SK-N-SH (cell line): Measurements from ENCODE around the gene NCAPD3. TPM values are rescaled to one million over a fixed set of nuclear protein-coding genes. Genes with fewer than 3 reads are reported as not detected.
A peak's percentile ranks its signal among the peaks of the same experiment; 100 is the strongest.

ENCODE experiments used
- CTCF ChIA-PET: fragments of 300-600, 350-600 bp; formaldehyde crosslinking; extraction: SDS; loops from one replicate; lab custom pipeline; 2021; lab: Yijun Ruan, JAX
- POLR2A ChIA-PET: fragments of 350-600 bp; sonication (Branson Sonifier 250); formaldehyde crosslinking; extraction: SDS; loops from one replicate; lab custom pipeline; 2020; ENCODE audit warnings: antibody characterized with exemption, inconsistent platforms; lab: Yijun Ruan, JAX
- DNase-seq: peaks from one replicate; pipeline ENCODE4 v3.0.0; 2012
- H2AFZ ChIP-seq: fragments of 200-600 bp; sonication (generic); 2 replicates; pipeline ENCODE4 v1.8.1; 2016; ENCODE audit warnings: antibody characterized with exemption, mild to moderate bottlenecking, low read depth
- H3F3A ChIP-seq: fragments of 200-600 bp; sonication (generic); replicated peaks from 2 replicates; pipeline ENCODE3; 2016; ENCODE audit warnings: antibody characterized with exemption, mild to moderate bottlenecking; ENCODE audit not compliant: insufficient read depth
- H3K27ac ChIP-seq, 2 experiments: fragments of 200-500 bp in 1 of 2; fragments of 200-600 bp in 1 of 2; sonication (Bioruptor generic) in 1 of 2; sonication (generic), shearing (Covaris generic) in 1 of 2; 2 replicates each; pipeline versions ENCODE4 v1.5.1 to v1.6.1; 2014 to 2016; ENCODE audit warnings: low read depth in 2 of 2, inconsistent platforms in 1 of 2, low read length in 1 of 2, mild to moderate bottlenecking in 1 of 2, mixed read lengths in 1 of 2
- H3K27me3 ChIP-seq: fragments of 200-600 bp; sonication (generic), shearing (Covaris generic); 2 replicates; pipeline ENCODE4 v1.6.1; 2016; ENCODE audit warnings: mixed run types; ENCODE audit not compliant: insufficient read depth
- H3K36me3 ChIP-seq, 2 experiments: fragments of 200-500 bp in 1 of 2; fragments of 200-600 bp in 1 of 2; sonication (Bioruptor generic) in 1 of 2; sonication (generic) in 1 of 2; replicated peaks in 1 of 2; 2 replicates each; pipeline versions ENCODE3 to v1.5.1; 2014 to 2016; ENCODE audit warnings: low read length in 1 of 2, mild to moderate bottlenecking in 1 of 2; ENCODE audit not compliant: insufficient read depth in 2 of 2, control insufficient read depth in 1 of 2
- H3K4me1 ChIP-seq, 2 experiments: fragments of 200-500 bp in 1 of 2; fragments of 200-600 bp in 1 of 2; sonication (Bioruptor generic) in 1 of 2; sonication (generic), shearing (Covaris generic) in 1 of 2; 2 replicates each; pipeline versions ENCODE4 v1.5.1 to v1.6.1; 2014 to 2016; ENCODE audit warnings: low read depth in 1 of 2, low read length in 1 of 2, mixed run types in 1 of 2; ENCODE audit not compliant: insufficient read depth in 2 of 2, control insufficient read depth in 1 of 2
- H3K4me2 ChIP-seq: fragments of 200-600 bp; sonication (generic), shearing (Covaris generic); 2 replicates; pipeline ENCODE4 v1.6.1; 2017; ENCODE audit warnings: mixed run types
- H3K4me3 ChIP-seq, 2 experiments: fragments of 200-500 bp in 1 of 2; fragments of 200-600 bp in 1 of 2; sonication (Bioruptor generic) in 1 of 2; sonication (generic), shearing (Covaris generic) in 1 of 2; 2 replicates each; pipeline versions ENCODE4 v1.5.1 to v1.8.1; 2014 to 2016; ENCODE audit warnings: low read depth in 2 of 2, inconsistent platforms in 1 of 2, low read length in 1 of 2, mild to moderate bottlenecking in 1 of 2, mixed read lengths in 1 of 2, moderate library complexity in 1 of 2
- H3K79me2 ChIP-seq: fragments of 200-600 bp; sonication (generic); 2 replicates; pipeline ENCODE4 v1.8.1; 2017; ENCODE audit warnings: mild to moderate bottlenecking; ENCODE audit not compliant: insufficient read depth
- H3K9ac ChIP-seq: fragments of 200-600 bp; sonication (generic); 2 replicates; pipeline ENCODE4 v1.6.1; 2017; ENCODE audit warnings: mixed run types
- H3K9me2 ChIP-seq: fragments of 200-600 bp; sonication (generic); 2 replicates; pipeline ENCODE4 v1.6.1; 2017; ENCODE audit warnings: mixed run types
- H3K9me3 ChIP-seq: fragments of 200-600 bp; sonication (generic); 2 replicates; pipeline ENCODE4 v1.6.1; 2017; ENCODE audit warnings: mixed run types, mild to moderate bottlenecking, moderate library complexity
- H4K20me1 ChIP-seq: fragments of 200-600 bp; sonication (generic); 2 replicates; pipeline ENCODE4 v1.6.1; 2017; ENCODE audit warnings: mild to moderate bottlenecking, mixed run types; ENCODE audit not compliant: insufficient read depth
- ELF1 ChIP-seq: IDR thresholded peaks from 2 replicates; pipeline ENCODE4 v1.4.0; 2012
- EP300 ChIP-seq, 2 experiments: IDR thresholded peaks; 2 replicates each; pipeline versions ENCODE4 v1.4.0 to v1.6.1; 2012; ENCODE audit warnings: borderline replicate concordance in 1 of 2, low read depth in 1 of 2, low read length in 1 of 2
- EZH2phosphoT487 ChIP-seq: fragments of 200-600 bp; sonication (generic); IDR thresholded peaks from 2 replicates; pipeline ENCODE4 v1.6.1; 2017; ENCODE audit warnings: low read depth, mixed run types, mild to moderate bottlenecking, antibody characterized with exemption, moderate library complexity, borderline replicate concordance
- FOXJ3 ChIP-seq: sonication (generic); formaldehyde crosslinking; IDR thresholded peaks from 2 replicates; pipeline ENCODE4 v1.5.1; 2020; ENCODE audit warnings: mild to moderate bottlenecking, missing genetic modification reagents
- GATA2 ChIP-seq: sonication (generic); formaldehyde crosslinking; IDR thresholded peaks from 2 replicates; pipeline ENCODE4 v1.5.0; 2020; ENCODE audit warnings: mild to moderate bottlenecking, missing genetic modification reagents
- MXI1 ChIP-seq: IDR thresholded peaks from 2 replicates; pipeline ENCODE4 v1.6.1; 2012; ENCODE audit warnings: mild to moderate bottlenecking, low read depth, low read length, improper control_type of control experiment
- NFIC ChIP-seq: IDR thresholded peaks from 2 replicates; pipeline ENCODE4 v1.4.0; 2012; ENCODE audit warnings: borderline replicate concordance
- RAD21 ChIP-seq: IDR thresholded peaks from 2 replicates; pipeline ENCODE4 v1.6.1; 2012; ENCODE audit warnings: mild to moderate bottlenecking, low read length
- RCOR1 ChIP-seq: fragments of 150-350 bp; IDR thresholded peaks from 2 replicates; pipeline ENCODE4 v1.6.1; 2017; ENCODE audit warnings: antibody characterized with exemption, low read length
- SIN3A ChIP-seq: IDR thresholded peaks from 2 replicates; pipeline ENCODE4 v1.6.1; 2012; ENCODE audit warnings: low read depth, mild to moderate bottlenecking, low read length, moderate library complexity, borderline replicate concordance
- SMC3 ChIP-seq: IDR thresholded peaks from 2 replicates; pipeline ENCODE4 v1.6.1; 2012; ENCODE audit warnings: low read depth, low read length, improper control_type of control experiment
- TAF1 ChIP-seq: IDR thresholded peaks from 2 replicates; pipeline ENCODE4 v1.6.1; 2012; ENCODE audit warnings: low read depth, mild to moderate bottlenecking, low read length, moderate library complexity, borderline replicate concordance
- WGBS: methylation state at CpG from one replicate; pipeline ENCODE4 v1.1.6; 2017; ENCODE audit warnings: low lambda C conversion rate; 5-methylcytosine and 5-hydroxymethylcytosine counted together
- polyA plus RNA-seq, 3 experiments: library from polyadenylated mRNA; depleted of rRNA; stranded (reverse); fragments of >200 nt; gene quantifications; 2 replicates each; pipeline ENCODE4 v1.2.3, GENCODE V29; 2012
- TF ChIP-seq, protein P1 (sequence below): fragments of 200-600 bp; sonication (generic); IDR thresholded peaks from 2 replicates; pipeline ENCODE4 v1.6.1; 2017; ENCODE audit warnings: antibody characterized with exemption, mild to moderate bottlenecking, moderate library complexity
- TF ChIP-seq, protein P2 (sequence below): IDR thresholded peaks from 2 replicates; pipeline ENCODE4 v1.6.1; 2012; ENCODE audit warnings: mild to moderate bottlenecking, low read depth, low read length, moderate library complexity
- TF ChIP-seq, protein P3 (sequence below): fragments of 150-350 bp; IDR thresholded peaks from 2 replicates; pipeline ENCODE4 v1.6.1; 2016; ENCODE audit warnings: mild to moderate bottlenecking, low read depth, low read length
- TF ChIP-seq, protein P4 (sequence below): IDR thresholded peaks from 2 replicates; pipeline ENCODE4 v1.4.0; 2012; ENCODE audit warnings: low read depth, borderline replicate concordance

Gene NCAPD3
- polyA plus RNA-seq, 1 of the 3 experiments (the other 2 are of a cell fraction): 19.5 TPM

DNA sequence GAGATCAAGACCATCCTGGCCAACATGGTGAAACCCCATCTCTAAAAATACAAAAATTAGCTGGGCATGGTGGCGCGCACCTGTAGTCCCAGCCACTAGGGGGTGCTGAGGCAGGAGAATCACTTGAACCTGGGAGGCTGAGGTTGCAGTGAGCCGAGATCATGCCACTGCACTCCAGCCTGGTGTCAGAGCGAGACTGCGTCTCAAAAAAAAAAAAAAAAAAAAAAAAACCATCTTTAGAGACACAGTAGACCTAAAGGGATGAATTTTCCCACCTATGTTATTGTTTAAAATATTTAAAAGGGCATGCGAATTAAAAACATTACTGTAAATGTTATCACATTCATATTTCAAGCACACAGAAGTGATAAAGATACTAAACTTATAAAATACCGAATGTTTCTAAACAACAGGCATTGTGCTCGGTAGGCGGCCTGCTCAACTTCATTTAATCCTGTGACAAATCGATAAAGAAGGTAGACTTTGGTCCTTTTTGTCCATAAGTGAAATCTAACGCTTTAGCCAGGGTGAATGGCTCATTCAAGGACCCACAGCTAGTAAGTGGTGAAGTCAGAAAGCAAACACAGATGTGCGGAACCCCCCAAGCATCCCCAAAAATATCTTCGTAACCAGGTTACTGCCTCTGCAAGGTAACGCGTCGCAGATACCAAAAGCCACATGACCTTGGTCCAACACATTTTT is 16.1 kb downstream of the NCAPD3 start:
- Histone ChIP-seq H2AFZ (no peak overlapping the region), H3K27ac (no peak overlapping the region), H3K4me1 (peaks cover 0 to 14% of the 10 kb centered on the region in 2 experiments; a peak in 2 of 4 replicates), H3K79me2 (peaks cover 25% of the 10 kb centered on the region), H3K4me3 (no peak overlapping the region; a peak in 1 of 4 replicates), H3K9me2 (no peaks in the 10 kb centered on the region), H4K20me1 (no peaks in the 10 kb centered on the region), H3F3A (peaks cover 9% of the 10 kb centered on the region), H3K4me2 (no peak overlapping the region), H3K36me3 (peaks cover 54 to 58% of the 10 kb centered on the region in 2 experiments), H3K9me3 (no peaks in the 10 kb centered on the region), H3K9ac (no peak overlapping the region), H3K27me3 (no peaks in the 10 kb centered on the region)
- DNase-seq: no peak
- POLR2A ChIA-PET: no interaction called here
- peak; percentile 39 for TF ChIP-seq RAD21
- TF ChIP-seq, protein P1, sequence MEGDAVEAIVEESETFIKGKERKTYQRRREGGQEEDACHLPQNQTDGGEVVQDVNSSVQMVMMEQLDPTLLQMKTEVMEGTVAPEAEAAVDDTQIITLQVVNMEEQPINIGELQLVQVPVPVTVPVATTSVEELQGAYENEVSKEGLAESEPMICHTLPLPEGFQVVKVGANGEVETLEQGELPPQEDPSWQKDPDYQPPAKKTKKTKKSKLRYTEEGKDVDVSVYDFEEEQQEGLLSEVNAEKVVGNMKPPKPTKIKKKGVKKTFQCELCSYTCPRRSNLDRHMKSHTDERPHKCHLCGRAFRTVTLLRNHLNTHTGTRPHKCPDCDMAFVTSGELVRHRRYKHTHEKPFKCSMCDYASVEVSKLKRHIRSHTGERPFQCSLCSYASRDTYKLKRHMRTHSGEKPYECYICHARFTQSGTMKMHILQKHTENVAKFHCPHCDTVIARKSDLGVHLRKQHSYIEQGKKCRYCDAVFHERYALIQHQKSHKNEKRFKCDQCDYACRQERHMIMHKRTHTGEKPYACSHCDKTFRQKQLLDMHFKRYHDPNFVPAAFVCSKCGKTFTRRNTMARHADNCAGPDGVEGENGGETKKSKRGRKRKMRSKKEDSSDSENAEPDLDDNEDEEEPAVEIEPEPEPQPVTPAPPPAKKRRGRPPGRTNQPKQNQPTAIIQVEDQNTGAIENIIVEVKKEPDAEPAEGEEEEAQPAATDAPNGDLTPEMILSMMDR: peak; percentile 82
- TF ChIP-seq, protein P2, sequence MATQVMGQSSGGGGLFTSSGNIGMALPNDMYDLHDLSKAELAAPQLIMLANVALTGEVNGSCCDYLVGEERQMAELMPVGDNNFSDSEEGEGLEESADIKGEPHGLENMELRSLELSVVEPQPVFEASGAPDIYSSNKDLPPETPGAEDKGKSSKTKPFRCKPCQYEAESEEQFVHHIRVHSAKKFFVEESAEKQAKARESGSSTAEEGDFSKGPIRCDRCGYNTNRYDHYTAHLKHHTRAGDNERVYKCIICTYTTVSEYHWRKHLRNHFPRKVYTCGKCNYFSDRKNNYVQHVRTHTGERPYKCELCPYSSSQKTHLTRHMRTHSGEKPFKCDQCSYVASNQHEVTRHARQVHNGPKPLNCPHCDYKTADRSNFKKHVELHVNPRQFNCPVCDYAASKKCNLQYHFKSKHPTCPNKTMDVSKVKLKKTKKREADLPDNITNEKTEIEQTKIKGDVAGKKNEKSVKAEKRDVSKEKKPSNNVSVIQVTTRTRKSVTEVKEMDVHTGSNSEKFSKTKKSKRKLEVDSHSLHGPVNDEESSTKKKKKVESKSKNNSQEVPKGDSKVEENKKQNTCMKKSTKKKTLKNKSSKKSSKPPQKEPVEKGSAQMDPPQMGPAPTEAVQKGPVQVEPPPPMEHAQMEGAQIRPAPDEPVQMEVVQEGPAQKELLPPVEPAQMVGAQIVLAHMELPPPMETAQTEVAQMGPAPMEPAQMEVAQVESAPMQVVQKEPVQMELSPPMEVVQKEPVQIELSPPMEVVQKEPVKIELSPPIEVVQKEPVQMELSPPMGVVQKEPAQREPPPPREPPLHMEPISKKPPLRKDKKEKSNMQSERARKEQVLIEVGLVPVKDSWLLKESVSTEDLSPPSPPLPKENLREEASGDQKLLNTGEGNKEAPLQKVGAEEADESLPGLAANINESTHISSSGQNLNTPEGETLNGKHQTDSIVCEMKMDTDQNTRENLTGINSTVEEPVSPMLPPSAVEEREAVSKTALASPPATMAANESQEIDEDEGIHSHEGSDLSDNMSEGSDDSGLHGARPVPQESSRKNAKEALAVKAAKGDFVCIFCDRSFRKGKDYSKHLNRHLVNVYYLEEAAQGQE: no peak
- TF ChIP-seq SMC3: peak; percentile 12; the same call in 1 of the 2 replicates
- WGBS: 90% methylated on average over 16 of the region's 16 CpGs
- CTCF ChIA-PET: interaction anchor here (0.6 to 2.2 kb wide), 9 partner anchors 8 to 62 kb away, joined by 3 to 14 read pairs (median 6); partner anchors contain the start of genes NCAPD3 and VPS26B

DNA sequence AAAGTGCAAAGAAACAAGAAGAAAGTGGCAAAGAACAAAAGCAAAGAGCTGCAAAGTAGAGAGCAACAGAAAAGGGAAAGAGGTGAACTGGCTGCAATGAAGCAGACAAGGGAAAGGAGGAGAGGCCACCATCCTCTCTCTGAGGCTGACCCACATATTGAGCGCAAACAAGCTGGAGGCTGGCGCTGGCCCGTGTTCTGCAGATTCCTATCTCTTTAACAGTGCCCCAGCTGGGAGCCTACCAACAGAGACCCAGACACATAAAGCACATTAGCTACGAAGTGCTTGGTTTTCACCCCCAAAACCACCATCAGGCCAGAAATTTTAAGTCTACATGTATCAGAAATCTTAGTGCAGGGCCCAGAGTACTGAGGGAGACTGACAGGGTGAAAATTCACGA is 17.6 kb downstream of the NCAPD3 start:
- DNase-seq: peak; percentile 76
- no peaks in the 10 kb centered on the region for H3K9me2 ChIP-seq
- H2AFZ ChIP-seq: no peak overlapping the region
- no peak overlapping the region for H3K4me2 ChIP-seq
- H3K27ac ChIP-seq: peak overlapping the region in 1 of 2 experiments; percentile 92; a peak in 2 of 4 replicates
- H3K27me3 ChIP-seq: no peaks in the 10 kb centered on the region
- no peak overlapping the region for H3K9ac ChIP-seq
- WGBS: 62% methylated on average over 5 of the region's 5 CpGs
- H3K36me3 ChIP-seq: peaks cover 61 to 69% of the 10 kb centered on the region in 2 experiments
- H4K20me1 ChIP-seq: no peaks in the 10 kb centered on the region
- H3K4me3 ChIP-seq: no peak overlapping the region
- H3K9me3 ChIP-seq: no peaks in the 10 kb centered on the region
- ChIA-PET CTCF (interaction anchor here (0.6 to 2.2 kb wide), 8 partner anchors 9 to 279 kb away, joined by 3 to 14 read pairs (median 4); partner anchors contain the start of gene GLB1L3), POLR2A (no interaction called here)
- H3F3A ChIP-seq: peaks cover 9% of the 10 kb centered on the region
- peaks cover 11% of the 10 kb centered on the region for H3K79me2 ChIP-seq
- H3K4me1 ChIP-seq: peaks cover 0 to 14% of the 10 kb centered on the region in 2 experiments; a peak in 2 of 4 replicates
- TF ChIP-seq TAF1: no peak
- peak in 1 of 2 experiments; percentile 32; a peak in 1 of 4 replicates for TF ChIP-seq EP300 (IDR thresholded peaks at IDR 0.05; ENCODE audit: borderline replicate concordance in 1 of 2, low read depth in 1 of 2, low read length in 1 of 2)
- TF ChIP-seq FOXJ3 (CRISPR knock-in tag): no peak
- peak; percentile 89 for TF ChIP-seq GATA2 (CRISPR knock-in tag)
- TF ChIP-seq, protein P3, sequence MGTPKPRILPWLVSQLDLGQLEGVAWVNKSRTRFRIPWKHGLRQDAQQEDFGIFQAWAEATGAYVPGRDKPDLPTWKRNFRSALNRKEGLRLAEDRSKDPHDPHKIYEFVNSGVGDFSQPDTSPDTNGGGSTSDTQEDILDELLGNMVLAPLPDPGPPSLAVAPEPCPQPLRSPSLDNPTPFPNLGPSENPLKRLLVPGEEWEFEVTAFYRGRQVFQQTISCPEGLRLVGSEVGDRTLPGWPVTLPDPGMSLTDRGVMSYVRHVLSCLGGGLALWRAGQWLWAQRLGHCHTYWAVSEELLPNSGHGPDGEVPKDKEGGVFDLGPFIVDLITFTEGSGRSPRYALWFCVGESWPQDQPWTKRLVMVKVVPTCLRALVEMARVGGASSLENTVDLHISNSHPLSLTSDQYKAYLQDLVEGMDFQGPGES: no peak
- no peak for TF ChIP-seq NFIC
- peak; percentile 23; the same call in 1 of the 2 replicates for TF ChIP-seq RAD21
- TF ChIP-seq MXI1: peak; percentile 40; the same call in 1 of the 2 replicates
- TF ChIP-seq ELF1: no peak
- no peak for TF ChIP-seq EZH2phosphoT487
- TF ChIP-seq RCOR1: peak; percentile 18; the same call in 1 of the 2 replicates
- TF ChIP-seq, protein P4, sequence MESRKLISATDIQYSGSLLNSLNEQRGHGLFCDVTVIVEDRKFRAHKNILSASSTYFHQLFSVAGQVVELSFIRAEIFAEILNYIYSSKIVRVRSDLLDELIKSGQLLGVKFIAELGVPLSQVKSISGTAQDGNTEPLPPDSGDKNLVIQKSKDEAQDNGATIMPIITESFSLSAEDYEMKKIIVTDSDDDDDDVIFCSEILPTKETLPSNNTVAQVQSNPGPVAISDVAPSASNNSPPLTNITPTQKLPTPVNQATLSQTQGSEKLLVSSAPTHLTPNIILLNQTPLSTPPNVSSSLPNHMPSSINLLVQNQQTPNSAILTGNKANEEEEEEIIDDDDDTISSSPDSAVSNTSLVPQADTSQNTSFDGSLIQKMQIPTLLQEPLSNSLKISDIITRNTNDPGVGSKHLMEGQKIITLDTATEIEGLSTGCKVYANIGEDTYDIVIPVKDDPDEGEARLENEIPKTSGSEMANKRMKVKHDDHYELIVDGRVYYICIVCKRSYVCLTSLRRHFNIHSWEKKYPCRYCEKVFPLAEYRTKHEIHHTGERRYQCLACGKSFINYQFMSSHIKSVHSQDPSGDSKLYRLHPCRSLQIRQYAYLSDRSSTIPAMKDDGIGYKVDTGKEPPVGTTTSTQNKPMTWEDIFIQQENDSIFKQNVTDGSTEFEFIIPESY: no peak
- TF ChIP-seq SIN3A: no peak
